ENCODE results near the gene VILL. TPM values are rescaled to one million over a fixed set of nuclear protein-coding genes. Genes with fewer than 3 reads are reported as not detected.

The VILL gene
- total and polyA plus RNA-seq, 2 of the 8 experiments (the other 6 are each of a cell fraction or from before 2014, with no cell fraction given), result 4.1 to 4.2 TPM

DNA sequence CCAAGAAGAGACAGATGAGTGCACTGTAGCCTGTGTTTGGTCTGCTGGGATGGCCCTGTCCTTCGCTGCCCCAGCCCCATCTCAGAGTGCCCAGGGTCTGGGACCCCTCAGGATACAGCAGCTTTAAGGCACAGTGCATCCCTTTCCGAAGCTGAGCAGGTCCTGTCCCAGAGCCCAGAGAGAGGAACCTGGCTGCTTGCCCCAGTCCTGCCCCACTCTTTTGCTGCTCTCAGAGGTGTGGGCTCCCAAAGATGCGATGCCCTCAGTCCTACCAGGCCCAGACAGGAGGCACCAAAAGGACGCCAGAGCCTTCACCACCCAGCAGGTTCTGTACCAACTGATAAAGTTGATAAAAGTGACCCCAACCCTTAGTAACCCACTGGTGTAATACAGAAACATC is 30.6 kb downstream of the VILL start (continued):
- TF ChIP-seq, protein P1, sequence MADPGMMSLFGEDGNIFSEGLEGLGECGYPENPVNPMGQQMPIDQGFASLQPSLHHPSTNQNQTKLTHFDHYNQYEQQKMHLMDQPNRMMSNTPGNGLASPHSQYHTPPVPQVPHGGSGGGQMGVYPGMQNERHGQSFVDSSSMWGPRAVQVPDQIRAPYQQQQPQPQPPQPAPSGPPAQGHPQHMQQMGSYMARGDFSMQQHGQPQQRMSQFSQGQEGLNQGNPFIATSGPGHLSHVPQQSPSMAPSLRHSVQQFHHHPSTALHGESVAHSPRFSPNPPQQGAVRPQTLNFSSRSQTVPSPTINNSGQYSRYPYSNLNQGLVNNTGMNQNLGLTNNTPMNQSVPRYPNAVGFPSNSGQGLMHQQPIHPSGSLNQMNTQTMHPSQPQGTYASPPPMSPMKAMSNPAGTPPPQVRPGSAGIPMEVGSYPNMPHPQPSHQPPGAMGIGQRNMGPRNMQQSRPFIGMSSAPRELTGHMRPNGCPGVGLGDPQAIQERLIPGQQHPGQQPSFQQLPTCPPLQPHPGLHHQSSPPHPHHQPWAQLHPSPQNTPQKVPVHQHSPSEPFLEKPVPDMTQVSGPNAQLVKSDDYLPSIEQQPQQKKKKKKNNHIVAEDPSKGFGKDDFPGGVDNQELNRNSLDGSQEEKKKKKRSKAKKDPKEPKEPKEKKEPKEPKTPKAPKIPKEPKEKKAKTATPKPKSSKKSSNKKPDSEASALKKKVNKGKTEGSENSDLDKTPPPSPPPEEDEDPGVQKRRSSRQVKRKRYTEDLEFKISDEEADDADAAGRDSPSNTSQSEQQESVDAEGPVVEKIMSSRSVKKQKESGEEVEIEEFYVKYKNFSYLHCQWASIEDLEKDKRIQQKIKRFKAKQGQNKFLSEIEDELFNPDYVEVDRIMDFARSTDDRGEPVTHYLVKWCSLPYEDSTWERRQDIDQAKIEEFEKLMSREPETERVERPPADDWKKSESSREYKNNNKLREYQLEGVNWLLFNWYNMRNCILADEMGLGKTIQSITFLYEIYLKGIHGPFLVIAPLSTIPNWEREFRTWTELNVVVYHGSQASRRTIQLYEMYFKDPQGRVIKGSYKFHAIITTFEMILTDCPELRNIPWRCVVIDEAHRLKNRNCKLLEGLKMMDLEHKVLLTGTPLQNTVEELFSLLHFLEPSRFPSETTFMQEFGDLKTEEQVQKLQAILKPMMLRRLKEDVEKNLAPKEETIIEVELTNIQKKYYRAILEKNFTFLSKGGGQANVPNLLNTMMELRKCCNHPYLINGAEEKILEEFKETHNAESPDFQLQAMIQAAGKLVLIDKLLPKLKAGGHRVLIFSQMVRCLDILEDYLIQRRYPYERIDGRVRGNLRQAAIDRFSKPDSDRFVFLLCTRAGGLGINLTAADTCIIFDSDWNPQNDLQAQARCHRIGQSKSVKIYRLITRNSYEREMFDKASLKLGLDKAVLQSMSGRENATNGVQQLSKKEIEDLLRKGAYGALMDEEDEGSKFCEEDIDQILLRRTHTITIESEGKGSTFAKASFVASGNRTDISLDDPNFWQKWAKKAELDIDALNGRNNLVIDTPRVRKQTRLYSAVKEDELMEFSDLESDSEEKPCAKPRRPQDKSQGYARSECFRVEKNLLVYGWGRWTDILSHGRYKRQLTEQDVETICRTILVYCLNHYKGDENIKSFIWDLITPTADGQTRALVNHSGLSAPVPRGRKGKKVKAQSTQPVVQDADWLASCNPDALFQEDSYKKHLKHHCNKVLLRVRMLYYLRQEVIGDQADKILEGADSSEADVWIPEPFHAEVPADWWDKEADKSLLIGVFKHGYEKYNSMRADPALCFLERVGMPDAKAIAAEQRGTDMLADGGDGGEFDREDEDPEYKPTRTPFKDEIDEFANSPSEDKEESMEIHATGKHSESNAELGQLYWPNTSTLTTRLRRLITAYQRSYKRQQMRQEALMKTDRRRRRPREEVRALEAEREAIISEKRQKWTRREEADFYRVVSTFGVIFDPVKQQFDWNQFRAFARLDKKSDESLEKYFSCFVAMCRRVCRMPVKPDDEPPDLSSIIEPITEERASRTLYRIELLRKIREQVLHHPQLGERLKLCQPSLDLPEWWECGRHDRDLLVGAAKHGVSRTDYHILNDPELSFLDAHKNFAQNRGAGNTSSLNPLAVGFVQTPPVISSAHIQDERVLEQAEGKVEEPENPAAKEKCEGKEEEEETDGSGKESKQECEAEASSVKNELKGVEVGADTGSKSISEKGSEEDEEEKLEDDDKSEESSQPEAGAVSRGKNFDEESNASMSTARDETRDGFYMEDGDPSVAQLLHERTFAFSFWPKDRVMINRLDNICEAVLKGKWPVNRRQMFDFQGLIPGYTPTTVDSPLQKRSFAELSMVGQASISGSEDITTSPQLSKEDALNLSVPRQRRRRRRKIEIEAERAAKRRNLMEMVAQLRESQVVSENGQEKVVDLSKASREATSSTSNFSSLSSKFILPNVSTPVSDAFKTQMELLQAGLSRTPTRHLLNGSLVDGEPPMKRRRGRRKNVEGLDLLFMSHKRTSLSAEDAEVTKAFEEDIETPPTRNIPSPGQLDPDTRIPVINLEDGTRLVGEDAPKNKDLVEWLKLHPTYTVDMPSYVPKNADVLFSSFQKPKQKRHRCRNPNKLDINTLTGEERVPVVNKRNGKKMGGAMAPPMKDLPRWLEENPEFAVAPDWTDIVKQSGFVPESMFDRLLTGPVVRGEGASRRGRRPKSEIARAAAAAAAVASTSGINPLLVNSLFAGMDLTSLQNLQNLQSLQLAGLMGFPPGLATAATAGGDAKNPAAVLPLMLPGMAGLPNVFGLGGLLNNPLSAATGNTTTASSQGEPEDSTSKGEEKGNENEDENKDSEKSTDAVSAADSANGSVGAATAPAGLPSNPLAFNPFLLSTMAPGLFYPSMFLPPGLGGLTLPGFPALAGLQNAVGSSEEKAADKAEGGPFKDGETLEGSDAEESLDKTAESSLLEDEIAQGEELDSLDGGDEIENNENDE (IDR thresholded peaks at IDR 0.05; ENCODE audit: insufficient replicate concordance, low read length), result no peak
- TF ChIP-seq SIX5 (IDR thresholded peaks at IDR 0.05; ENCODE audit: low read depth, low read length) (no peak), GABPA (IDR thresholded peaks at IDR 0.05; ENCODE audit: borderline replicate concordance, insufficient read depth, low read length) (no peak), YY1 (IDR thresholded peaks at IDR 0.05; ENCODE audit: low read depth, low read length) (no peak), RNF2 (IDR thresholded peaks at IDR 0.05; ENCODE audit: borderline replicate concordance, low read depth, low read length, missing control alignments, poor library complexity, severe bottlenecking) (no peak), GTF2F1 (IDR thresholded peaks at IDR 0.05; ENCODE audit: borderline replicate concordance, low read depth, low read length) (no peak), TCF12 (IDR thresholded peaks at IDR 0.05; ENCODE audit: low read depth, low read length) (no peak), TAF1 (IDR thresholded peaks at IDR 0.05; ENCODE audit: low read depth, low read length) (no peak)
- TF ChIP-seq, protein P2, sequence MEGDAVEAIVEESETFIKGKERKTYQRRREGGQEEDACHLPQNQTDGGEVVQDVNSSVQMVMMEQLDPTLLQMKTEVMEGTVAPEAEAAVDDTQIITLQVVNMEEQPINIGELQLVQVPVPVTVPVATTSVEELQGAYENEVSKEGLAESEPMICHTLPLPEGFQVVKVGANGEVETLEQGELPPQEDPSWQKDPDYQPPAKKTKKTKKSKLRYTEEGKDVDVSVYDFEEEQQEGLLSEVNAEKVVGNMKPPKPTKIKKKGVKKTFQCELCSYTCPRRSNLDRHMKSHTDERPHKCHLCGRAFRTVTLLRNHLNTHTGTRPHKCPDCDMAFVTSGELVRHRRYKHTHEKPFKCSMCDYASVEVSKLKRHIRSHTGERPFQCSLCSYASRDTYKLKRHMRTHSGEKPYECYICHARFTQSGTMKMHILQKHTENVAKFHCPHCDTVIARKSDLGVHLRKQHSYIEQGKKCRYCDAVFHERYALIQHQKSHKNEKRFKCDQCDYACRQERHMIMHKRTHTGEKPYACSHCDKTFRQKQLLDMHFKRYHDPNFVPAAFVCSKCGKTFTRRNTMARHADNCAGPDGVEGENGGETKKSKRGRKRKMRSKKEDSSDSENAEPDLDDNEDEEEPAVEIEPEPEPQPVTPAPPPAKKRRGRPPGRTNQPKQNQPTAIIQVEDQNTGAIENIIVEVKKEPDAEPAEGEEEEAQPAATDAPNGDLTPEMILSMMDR (IDR thresholded peaks at IDR 0.05; ENCODE audit: control extremely low read depth in 1 of 3, insufficient read depth in 1 of 3, low read depth in 1 of 3, low read length in 3 of 3), result no peak
